ENCODE results near the gene ENAH.

DNA sequence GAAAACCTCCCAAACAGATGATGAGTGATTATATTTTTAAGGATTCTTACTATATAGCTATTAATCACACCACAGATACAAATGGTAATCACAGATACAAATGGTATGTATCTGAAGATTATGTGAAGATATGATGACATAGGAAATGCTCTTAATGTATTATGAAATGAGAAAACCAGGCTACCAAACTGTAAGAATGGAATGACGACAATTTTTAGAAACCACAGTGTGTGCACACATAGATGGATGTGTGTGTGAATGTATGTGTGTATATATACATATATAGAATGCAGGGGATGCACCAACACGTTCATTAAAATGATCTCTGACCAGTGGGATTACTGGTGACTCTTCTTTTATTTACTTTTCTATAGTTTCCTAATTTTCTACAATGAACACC, 21.5 kb upstream of the ENAH start:
- TF ChIP-seq CTCF (IDR thresholded peaks at IDR 0.05 in 2 of 3, conservative IDR thresholded peaks at IDR 0.05 in 1 of 3; ENCODE audit: borderline replicate concordance in 1 of 3, insufficient read depth in 1 of 3, low read depth in 2 of 3, low read length in 2 of 3) (no peak), JUND (IDR thresholded peaks at IDR 0.05) (no peak), POLR2A (IDR thresholded peaks at IDR 0.05; ENCODE audit: borderline replicate concordance, extremely low read depth, insufficient read depth, insufficient read length) (no peak), TCF7L2 (IDR thresholded peaks at IDR 0.05; ENCODE audit: borderline replicate concordance, extremely low read depth, insufficient read depth, insufficient read length) (no peak), YY1 (IDR thresholded peaks at IDR 0.05; ENCODE audit: extremely low read depth, insufficient replicate concordance, low read depth, low read length) (no peak), EZH2 (IDR thresholded peaks at IDR 0.05) (no peak)
- TF ChIP-seq, protein P1, sequence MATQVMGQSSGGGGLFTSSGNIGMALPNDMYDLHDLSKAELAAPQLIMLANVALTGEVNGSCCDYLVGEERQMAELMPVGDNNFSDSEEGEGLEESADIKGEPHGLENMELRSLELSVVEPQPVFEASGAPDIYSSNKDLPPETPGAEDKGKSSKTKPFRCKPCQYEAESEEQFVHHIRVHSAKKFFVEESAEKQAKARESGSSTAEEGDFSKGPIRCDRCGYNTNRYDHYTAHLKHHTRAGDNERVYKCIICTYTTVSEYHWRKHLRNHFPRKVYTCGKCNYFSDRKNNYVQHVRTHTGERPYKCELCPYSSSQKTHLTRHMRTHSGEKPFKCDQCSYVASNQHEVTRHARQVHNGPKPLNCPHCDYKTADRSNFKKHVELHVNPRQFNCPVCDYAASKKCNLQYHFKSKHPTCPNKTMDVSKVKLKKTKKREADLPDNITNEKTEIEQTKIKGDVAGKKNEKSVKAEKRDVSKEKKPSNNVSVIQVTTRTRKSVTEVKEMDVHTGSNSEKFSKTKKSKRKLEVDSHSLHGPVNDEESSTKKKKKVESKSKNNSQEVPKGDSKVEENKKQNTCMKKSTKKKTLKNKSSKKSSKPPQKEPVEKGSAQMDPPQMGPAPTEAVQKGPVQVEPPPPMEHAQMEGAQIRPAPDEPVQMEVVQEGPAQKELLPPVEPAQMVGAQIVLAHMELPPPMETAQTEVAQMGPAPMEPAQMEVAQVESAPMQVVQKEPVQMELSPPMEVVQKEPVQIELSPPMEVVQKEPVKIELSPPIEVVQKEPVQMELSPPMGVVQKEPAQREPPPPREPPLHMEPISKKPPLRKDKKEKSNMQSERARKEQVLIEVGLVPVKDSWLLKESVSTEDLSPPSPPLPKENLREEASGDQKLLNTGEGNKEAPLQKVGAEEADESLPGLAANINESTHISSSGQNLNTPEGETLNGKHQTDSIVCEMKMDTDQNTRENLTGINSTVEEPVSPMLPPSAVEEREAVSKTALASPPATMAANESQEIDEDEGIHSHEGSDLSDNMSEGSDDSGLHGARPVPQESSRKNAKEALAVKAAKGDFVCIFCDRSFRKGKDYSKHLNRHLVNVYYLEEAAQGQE (IDR thresholded peaks at IDR 0.05; ENCODE audit: low read depth), result no peak
